PFSK-1 (cell line): ENCODE data around the gene SLC4A11.

Source experiments
- POLR2AphosphoS5 ChIP-seq: IDR thresholded peaks from 2 replicates; pipeline ENCODE4 v1.6.1; 2012; ENCODE audit warnings: low read depth, mild to moderate bottlenecking, control low read depth, low read length, moderate library complexity
- TF ChIP-seq, protein P1 (sequence below), 2 experiments: IDR thresholded peaks; 2 replicates each; pipeline versions ENCODE4 v1.6.1 to v1.8.0; 2011 to 2012; ENCODE audit warnings: low read depth in 2 of 2, low read length in 2 of 2, control low read depth in 1 of 2, inconsistent platforms in 1 of 2, mild to moderate bottlenecking in 1 of 2, moderate library complexity in 1 of 2; ENCODE audit not compliant: insufficient read depth in 1 of 2

- TF ChIP-seq POLR2AphosphoS5: no peak
- TF ChIP-seq, protein P1, sequence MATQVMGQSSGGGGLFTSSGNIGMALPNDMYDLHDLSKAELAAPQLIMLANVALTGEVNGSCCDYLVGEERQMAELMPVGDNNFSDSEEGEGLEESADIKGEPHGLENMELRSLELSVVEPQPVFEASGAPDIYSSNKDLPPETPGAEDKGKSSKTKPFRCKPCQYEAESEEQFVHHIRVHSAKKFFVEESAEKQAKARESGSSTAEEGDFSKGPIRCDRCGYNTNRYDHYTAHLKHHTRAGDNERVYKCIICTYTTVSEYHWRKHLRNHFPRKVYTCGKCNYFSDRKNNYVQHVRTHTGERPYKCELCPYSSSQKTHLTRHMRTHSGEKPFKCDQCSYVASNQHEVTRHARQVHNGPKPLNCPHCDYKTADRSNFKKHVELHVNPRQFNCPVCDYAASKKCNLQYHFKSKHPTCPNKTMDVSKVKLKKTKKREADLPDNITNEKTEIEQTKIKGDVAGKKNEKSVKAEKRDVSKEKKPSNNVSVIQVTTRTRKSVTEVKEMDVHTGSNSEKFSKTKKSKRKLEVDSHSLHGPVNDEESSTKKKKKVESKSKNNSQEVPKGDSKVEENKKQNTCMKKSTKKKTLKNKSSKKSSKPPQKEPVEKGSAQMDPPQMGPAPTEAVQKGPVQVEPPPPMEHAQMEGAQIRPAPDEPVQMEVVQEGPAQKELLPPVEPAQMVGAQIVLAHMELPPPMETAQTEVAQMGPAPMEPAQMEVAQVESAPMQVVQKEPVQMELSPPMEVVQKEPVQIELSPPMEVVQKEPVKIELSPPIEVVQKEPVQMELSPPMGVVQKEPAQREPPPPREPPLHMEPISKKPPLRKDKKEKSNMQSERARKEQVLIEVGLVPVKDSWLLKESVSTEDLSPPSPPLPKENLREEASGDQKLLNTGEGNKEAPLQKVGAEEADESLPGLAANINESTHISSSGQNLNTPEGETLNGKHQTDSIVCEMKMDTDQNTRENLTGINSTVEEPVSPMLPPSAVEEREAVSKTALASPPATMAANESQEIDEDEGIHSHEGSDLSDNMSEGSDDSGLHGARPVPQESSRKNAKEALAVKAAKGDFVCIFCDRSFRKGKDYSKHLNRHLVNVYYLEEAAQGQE (IDR thresholded peaks at IDR 0.05; ENCODE audit: insufficient read depth in 1 of 2, low read depth in 2 of 2, low read length in 2 of 2): no peak
Measured at GRCh38 chr20:3183896-3184612, 54.9 kb downstream of the SLC4A11 start.
